ENCODE measurements around the gene SNX8.
"Not testable (repeated sequence)": the region's sequence is repeated elsewhere in the genome, so short reads cannot be mapped to it uniquely, and the experiment has no call there.

SNX8 gene

GRCh38 chr7:2325162-2325561 lies 10.9 kb upstream of the SNX8 start:
- peak; percentile 54 to 80 (median 74) for DNase-seq

- DNase-seq = no peak
Measured at GRCh38 chr7:2321020-2321419, 6.8 kb upstream of the SNX8 start.

- peak in 2 of 4 experiments; percentile 45 to 59 for DNase-seq
Measured at GRCh38 chr7:2317556-2318293, 3.5 kb upstream of the SNX8 start.

DNA sequence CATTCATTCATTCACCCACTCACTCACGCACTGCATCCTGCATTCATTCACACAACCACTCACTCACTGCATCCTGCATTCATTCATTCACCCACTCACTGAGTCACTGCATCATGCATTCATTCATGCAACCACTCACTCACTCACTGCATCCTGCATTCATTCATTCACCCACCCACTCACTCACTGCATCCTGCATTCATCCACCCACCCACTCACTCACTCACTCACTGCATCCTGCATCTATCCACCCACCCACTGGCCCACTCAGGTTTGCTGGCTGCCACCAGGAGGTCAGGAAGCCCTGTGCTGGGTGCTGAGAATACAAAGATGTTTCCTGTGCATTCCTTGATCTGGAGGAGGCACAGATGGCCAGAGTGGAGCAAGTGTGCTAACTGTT lies 2.3 kb upstream of the SNX8 start:
- no peak for DNase-seq

DNA sequence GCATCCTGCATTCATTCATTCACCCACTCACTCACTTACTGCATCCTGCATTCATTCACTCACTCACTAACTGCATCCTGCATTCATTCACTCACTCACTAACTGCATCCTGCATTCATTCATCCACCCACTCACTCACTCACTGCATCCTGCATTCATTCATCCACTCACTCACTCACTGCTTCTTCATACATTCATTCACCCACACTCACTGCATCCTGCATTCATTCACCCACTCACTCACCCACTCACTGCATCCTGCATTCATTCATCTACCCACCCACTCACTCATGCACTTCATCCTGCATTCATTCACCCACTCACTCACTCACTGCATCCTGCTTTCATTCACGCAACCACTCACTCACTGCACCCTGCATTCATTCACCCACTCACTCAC lies 1.5 kb upstream of the SNX8 start:
- DNase-seq = no peak

DNA sequence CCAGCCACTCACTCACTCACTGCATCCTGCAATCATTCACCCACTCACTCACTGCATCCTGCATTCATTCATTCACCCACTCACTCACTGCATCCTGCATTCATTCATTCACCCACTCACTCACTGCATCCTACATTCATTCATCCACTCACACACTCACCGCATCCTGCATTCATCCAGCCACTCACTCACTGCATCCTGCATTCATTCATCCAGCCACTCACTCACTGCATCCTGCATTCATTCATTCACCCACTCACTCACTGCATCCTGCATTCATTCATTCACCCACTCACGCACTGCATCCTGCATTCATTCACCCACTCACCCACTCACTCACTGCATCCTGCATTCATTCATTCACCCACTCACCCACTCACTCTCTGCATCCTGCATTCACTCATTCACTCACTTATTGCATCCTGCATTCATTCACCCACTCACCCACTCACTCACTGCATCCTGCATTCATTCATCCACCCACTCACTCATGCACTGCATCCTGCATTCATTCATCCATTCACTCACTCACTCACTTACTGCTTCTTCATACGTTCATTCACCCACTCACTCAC lies 802 bp upstream of the SNX8 start:
- DNase-seq = not testable (repeated sequence)

DNA sequence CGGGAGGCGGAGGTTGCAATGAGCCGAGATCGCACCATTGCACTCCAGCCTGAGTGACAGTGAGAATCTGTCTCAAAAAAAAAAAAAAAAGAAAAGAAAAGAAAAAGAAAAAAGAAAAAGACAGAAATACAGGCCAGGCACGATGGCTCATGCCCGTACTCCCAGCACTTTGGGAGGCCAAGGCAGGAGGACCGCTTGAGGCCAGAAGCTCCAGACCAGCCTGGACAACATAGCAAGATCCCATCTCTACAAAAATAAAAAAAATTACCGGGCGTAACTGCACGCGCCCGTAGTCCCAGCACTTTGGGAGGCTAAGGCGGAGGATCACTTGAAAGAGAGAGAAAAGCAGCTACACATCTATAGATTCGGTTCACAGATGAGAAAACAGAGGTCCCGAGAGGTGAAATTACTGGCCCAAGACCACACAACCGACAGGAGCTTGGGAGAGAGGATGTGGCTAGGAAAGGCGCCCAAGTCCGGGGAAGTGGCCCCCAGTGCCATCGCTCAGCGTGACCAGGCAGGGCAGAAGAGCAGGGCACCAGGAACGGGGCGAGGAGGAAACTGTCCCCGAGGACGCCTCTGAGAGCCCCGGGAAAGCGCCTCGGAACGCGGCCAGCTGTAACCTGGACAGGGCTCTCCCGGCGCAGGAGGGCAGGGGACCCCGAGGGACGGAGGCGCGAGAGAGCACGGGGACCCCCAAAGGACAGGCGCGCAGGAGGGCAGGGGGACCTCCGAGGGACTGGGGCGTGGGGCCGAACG lies 612 bp downstream of the SNX8 start:
- DNase-seq = peak; percentile 46 to 78 (median 62)

- DNase-seq = no peak
Measured at GRCh38 chr7:2312267-2312929, 1.8 kb downstream of the SNX8 start.

GRCh38 chr7:2309889-2310331 lies 4.3 kb downstream of the SNX8 start:
- DNase-seq = no peak

DNA sequence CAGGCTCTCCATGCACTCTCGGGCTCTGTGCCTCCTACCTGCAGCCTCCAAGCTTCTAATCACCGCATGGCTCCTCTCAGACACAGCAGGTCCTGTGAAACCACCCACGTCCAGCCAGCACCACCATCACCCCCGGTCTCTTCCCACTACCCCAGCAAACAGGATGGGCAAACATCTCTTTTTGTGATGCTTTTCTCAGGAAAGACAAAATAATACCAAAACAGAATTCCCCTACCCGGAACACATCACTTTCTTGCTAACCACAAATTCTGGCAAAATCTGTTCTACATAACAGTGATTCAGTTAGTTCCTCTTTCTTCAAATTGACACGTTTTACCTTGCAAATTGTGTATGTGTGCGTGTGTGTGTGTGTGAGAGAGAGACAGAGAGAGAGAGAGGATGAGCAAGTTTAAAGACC lies 6.5 kb downstream of the SNX8 start:
- peak; percentile 50 to 81 (median 64) for DNase-seq

- no peak for DNase-seq
Measured at GRCh38 chr7:2306688-2307087, 7.6 kb downstream of the SNX8 start.

GRCh38 chr7:2305258-2305657 lies 9.0 kb downstream of the SNX8 start:
- not testable (repeated sequence) for DNase-seq

DNA sequence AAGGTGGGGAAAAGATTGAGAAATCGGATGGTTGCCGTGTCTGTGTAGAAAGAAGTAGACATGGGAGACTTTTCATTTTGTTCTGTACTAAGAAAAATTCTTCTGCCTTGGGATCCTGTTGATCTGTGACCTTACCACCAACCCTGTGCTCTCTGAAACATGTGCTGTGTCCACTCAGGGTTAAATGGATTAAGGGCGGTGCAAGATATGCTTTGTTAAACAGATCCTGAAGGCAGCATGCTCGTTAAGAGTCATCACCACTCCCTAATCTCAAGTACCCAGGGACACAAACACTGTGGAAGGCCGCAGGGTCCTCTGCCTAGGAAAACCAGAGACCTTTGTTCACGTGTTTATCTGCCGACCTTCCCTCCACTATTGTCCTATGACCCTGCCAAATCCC lies 10.7 kb downstream of the SNX8 start:
- not testable (repeated sequence) for DNase-seq

- not testable (repeated sequence) for DNase-seq
Measured at GRCh38 chr7:2302743-2303397, 11.4 kb downstream of the SNX8 start.

- no peak for DNase-seq
Measured at GRCh38 chr7:2301511-2301863, 12.8 kb downstream of the SNX8 start.

- peak; percentile 63 to 86 (median 79) for DNase-seq
Measured at GRCh38 chr7:2299870-2300512, 14.2 kb downstream of the SNX8 start.

GRCh38 chr7:2299131-2299829 lies 15.0 kb downstream of the SNX8 start:
- DNase-seq = peak; percentile 91 to 97 (median 92)

DNA sequence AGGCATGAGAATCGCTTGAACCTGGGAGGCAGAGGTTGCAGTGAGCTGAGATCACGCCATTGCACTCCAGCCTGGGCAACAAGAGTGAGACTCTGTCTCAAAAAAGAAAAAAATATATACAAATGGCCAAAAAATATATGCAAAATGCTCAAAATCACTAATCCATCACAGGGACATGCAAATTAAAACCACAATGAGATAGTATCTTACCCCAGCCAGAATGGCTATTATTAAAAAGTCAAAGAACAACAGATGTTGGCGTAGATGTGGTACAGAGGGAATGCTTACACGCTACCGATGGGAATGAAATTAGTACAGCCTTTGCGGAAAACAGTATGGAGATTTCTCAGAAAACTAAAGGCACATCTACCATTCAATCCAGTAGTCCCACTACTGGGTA lies 17.4 kb downstream of the SNX8 start:
- DNase-seq = no peak

DNA sequence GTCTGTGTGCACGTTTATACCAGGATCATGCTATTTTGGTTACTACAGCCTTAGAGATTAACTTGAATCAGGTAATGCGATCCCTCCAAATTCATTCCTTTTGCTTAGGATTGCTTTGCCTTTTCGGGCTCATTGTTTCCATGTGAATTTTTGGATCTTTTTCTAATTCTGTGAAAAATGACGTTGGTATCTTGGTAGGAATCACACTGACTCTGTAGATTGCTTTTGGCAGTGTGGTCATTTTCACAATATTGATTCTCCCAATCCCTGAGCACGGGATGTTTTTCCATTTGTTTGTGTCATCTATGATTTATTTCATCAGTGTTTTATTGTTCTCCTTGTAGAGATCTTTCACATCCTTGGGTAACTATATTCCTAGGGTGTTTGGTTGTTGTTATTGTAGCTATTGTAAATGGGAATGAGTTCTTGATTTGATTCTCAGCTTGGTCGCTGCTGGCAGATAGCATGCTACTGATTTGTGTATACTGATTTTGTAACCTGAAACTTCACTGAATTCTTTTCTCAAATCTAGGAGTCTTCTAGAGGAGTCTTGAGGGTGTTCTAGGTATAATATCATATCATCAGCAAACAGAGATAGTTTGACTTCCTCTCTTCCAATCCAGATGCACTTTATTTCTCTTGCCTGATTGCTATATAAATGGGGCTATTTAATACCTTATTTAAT lies 18.2 kb downstream of the SNX8 start:
- DNase-seq = no peak

GRCh38 chr7:2290877-2291276 lies 23.4 kb downstream of the SNX8 start:
- DNase-seq = no peak

DNA sequence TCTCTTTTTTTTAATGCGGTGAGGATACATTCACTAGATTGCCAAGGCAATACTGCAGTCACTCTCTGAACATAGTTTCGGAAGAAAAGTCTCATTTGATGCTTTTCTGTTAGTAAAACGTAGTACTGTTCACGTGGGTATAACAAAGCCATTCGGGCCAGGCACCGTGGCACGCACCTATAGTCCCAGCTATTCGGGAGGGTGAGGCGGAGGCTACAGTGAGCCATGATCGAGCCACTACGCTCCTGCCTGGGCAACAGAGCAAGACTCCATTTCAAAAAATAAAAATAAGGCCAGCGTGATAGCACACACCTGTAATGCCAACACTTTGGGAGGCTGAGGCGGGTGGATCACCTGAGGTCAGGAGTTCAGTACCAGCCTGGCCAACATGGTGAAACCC lies 24.6 kb downstream of the SNX8 start:
- DNase-seq = no peak
